ENCODE measurements around the gene PLCG1.

PLCG1 gene

GRCh38 chr20:41217422-41217821 is 80.1 kb downstream of the PLCG1 start:
- FAIRE-seq (no peak), DNase-seq (ENCODE audit: insufficient read length, low spot score) (no peak)
- TF ChIP-seq, protein P1, sequence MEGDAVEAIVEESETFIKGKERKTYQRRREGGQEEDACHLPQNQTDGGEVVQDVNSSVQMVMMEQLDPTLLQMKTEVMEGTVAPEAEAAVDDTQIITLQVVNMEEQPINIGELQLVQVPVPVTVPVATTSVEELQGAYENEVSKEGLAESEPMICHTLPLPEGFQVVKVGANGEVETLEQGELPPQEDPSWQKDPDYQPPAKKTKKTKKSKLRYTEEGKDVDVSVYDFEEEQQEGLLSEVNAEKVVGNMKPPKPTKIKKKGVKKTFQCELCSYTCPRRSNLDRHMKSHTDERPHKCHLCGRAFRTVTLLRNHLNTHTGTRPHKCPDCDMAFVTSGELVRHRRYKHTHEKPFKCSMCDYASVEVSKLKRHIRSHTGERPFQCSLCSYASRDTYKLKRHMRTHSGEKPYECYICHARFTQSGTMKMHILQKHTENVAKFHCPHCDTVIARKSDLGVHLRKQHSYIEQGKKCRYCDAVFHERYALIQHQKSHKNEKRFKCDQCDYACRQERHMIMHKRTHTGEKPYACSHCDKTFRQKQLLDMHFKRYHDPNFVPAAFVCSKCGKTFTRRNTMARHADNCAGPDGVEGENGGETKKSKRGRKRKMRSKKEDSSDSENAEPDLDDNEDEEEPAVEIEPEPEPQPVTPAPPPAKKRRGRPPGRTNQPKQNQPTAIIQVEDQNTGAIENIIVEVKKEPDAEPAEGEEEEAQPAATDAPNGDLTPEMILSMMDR (IDR thresholded peaks at IDR 0.05; ENCODE audit: insufficient read depth, missing control alignments): no peak

DNA sequence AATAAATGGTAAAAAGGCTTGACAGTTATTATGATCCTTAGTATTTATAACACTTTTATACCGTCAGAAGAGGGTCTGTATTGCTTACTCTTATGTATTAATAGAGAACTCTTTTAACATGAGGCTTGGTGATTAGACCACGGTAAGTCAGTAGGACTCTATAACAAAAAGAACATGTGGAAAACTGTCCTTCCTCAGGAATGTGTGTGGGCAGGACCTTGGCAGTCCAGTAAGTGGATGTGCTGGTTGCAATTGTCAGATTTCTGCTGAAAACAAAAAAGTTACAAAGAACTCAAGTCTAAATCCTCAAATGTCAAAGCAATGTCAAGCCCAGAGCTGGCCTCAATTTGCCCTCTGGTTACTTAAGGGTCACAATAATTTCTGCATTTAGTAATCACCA is 81.1 kb downstream of the PLCG1 start:
- no peak for FAIRE-seq
- no peak for DNase-seq (ENCODE audit: insufficient read length, low spot score)

GRCh38 chr20:41219824-41220223 is 82.5 kb downstream of the PLCG1 start:
- DNase-seq (ENCODE audit: insufficient read length, low spot score) (no peak), FAIRE-seq (no peak)
- TF ChIP-seq, protein P1 (IDR thresholded peaks at IDR 0.05; ENCODE audit: insufficient read depth, missing control alignments): no peak

More for the DNA sequence above, 81.1 kb downstream of the PLCG1 start:
- TF ChIP-seq, protein P1 (IDR thresholded peaks at IDR 0.05; ENCODE audit: insufficient read depth, missing control alignments): no peak

DNA sequence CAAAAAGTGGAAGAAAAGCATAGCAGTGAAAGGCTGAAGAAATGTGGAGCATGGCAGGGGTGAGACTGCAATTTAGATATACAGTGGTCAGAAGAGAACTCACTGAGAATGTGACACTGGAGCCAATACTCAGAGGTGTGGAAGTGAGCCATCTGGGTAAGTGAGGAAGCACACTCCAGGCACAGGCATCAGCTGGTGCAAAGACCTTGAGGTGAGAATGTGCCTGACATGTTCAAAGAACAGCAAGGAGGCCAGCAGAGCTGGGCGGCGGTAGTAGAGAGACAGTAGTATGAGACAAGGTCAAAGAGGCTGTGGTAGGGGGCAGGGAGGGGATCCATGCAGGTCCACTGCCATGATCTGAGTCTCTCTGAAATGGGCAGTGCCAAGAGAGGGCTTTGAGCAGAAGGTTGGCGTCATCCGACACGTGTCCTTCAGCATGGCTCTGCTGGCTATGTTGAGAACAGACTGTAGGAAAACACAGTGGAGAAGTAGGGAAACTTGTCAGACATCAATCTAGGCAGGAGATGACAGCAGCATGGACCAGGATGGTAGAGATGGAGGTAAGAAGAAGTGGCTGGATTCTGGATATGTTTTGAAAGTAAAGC is 84.4 kb downstream of the PLCG1 start:
- TF ChIP-seq, protein P1 (IDR thresholded peaks at IDR 0.05; ENCODE audit: insufficient read depth, missing control alignments): no peak
- FAIRE-seq (no peak), DNase-seq (ENCODE audit: insufficient read length, low spot score) (no peak)

DNA sequence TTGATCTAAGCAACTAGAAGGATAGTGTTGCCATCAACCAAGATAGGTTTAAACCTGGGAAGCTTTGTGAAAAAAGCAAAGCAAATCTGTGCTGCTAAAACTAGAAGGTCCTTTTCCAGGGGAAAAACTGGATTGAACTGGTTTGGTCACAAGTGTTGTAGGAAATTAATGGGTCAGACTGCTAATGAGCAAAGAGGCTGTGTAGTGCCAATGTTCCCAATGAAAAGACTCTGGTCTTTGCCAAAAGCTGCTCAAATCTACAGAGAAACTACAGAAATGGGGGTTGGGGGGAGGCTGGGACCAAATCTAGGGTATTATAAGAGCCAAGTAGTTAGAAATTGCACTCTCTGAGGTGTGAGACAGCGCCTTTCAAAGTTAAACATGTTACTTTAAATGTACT is 85.0 kb downstream of the PLCG1 start:
- FAIRE-seq: no peak
- TF ChIP-seq, protein P1 (IDR thresholded peaks at IDR 0.05; ENCODE audit: insufficient read depth, missing control alignments): no peak

GRCh38 chr20:41222703-41223102 is 85.4 kb downstream of the PLCG1 start:
- FAIRE-seq: no peak
- no peak for DNase-seq (ENCODE audit: insufficient read length, low spot score)
- TF ChIP-seq, protein P1 (IDR thresholded peaks at IDR 0.05; ENCODE audit: insufficient read depth, missing control alignments): no peak

More for the DNA sequence above, 85.0 kb downstream of the PLCG1 start:
- no peak for DNase-seq (ENCODE audit: insufficient read length, low spot score)

GRCh38 chr20:41223112-41223511 is 85.8 kb downstream of the PLCG1 start:
- TF ChIP-seq, protein P1 (IDR thresholded peaks at IDR 0.05; ENCODE audit: insufficient read depth, missing control alignments): no peak
- DNase-seq (ENCODE audit: insufficient read length, low spot score) (no peak), FAIRE-seq (no peak)

Data from D721Med (cell line).